PC-3 (cell line): ENCODE data around the gene TEAD4. TPM values are rescaled to one million over a fixed set of nuclear protein-coding genes. Genes with fewer than 3 reads are reported as not detected.

ENCODE experiments used
- ATAC-seq: fragments of 200-7000 bp; cut with Tn5 transposase; 2 replicates; pipeline ENCODE4 v1.9.1; 2020; ENCODE audit warnings: mild to moderate bottlenecking, moderate library complexity
- BruUV-seq: library from RNA; stranded (reverse); fragments of 400-500 nt; replicated peaks from 2 replicates; lab custom pipeline; 2021; lab: Mats Ljungman, UMichigan
- CTCF ChIA-PET: fragments of 300-600 bp; sonication (Branson Sonifier 250); formaldehyde crosslinking; loops from one replicate; lab custom pipeline; 2022; ENCODE audit warnings: antibody characterized with exemption; lab: Charles Lee
- POLR2A ChIA-PET: fragments of 300-600 bp; sonication (Branson Sonifier 250); formaldehyde crosslinking; loops from one replicate; lab custom pipeline; 2022; ENCODE audit warnings: antibody characterized with exemption; ENCODE audit not compliant: unreplicated experiment; lab: Charles Lee
- DNase-seq: peaks from one replicate; pipeline ENCODE4 v3.0.0-alpha.2; 2015
- H2AFZ ChIP-seq: fragments of 300-600 bp; sonication (generic); 2 replicates; pipeline ENCODE4 v1.6.0; 2016; ENCODE audit warnings: antibody characterized with exemption, low read length
- H3F3A ChIP-seq: fragments of 300-600 bp; sonication (generic); one replicate; pipeline ENCODE4 v1.6.0; 2017; ENCODE audit warnings: antibody characterized with exemption, low read length, control low read depth, mild to moderate bottlenecking; ENCODE audit not compliant: unreplicated experiment
- H3K27ac ChIP-seq: fragments of 300-600 bp; sonication (generic); 2 replicates; pipeline ENCODE4 v1.5.1; 2016; ENCODE audit warnings: mild to moderate bottlenecking, low read length
- H3K27me3 ChIP-seq: fragments of 300-600 bp; sonication (generic); 2 replicates; pipeline ENCODE4 v1.6.1; 2016; ENCODE audit warnings: low read length, mixed read lengths
- H3K36me3 ChIP-seq: fragments of 300-600 bp; sonication (generic); 2 replicates; pipeline ENCODE4 v1.6.1; 2016; ENCODE audit warnings: low read depth, mixed run types, low read length, mixed read lengths
- H3K4me1 ChIP-seq: fragments of 300-600 bp; sonication (generic); 2 replicates; pipeline ENCODE4 v1.5.1; 2016; ENCODE audit warnings: low read length; ENCODE audit not compliant: insufficient read depth
- H3K4me2 ChIP-seq: fragments of 300-600 bp; sonication (generic); 2 replicates; pipeline ENCODE4 v1.6.0; 2016; ENCODE audit warnings: low read length
- H3K4me3 ChIP-seq: fragments of 300-600 bp; sonication (generic); 2 replicates; pipeline ENCODE4 v1.5.1; 2016; ENCODE audit warnings: mild to moderate bottlenecking, low read length, mixed read lengths
- H3K79me2 ChIP-seq: fragments of 300-600 bp; sonication (generic); 2 replicates; pipeline ENCODE4 v1.6.1; 2017; ENCODE audit warnings: low read length, mixed read lengths
- H3K9ac ChIP-seq: fragments of 300-600 bp; sonication (generic); 2 replicates; pipeline ENCODE4 v1.6.0; 2016; ENCODE audit warnings: mild to moderate bottlenecking, low read length
- H3K9me2 ChIP-seq: fragments of 300-600 bp; sonication (generic); replicated peaks from 2 replicates; pipeline ENCODE4 v1.6.1; 2016; ENCODE audit warnings: mixed run types, low read length, mixed read lengths
- H3K9me3 ChIP-seq: fragments of 300-600 bp; sonication (generic); 2 replicates; pipeline ENCODE4 v1.6.1; 2016; ENCODE audit warnings: low read length, mixed read lengths
- H4K20me1 ChIP-seq: fragments of 300-600 bp; sonication (generic); 2 replicates; pipeline ENCODE4 v1.6.1; 2016; ENCODE audit warnings: low read length, mixed read lengths
- CTCF ChIP-seq: fragments of 300-600 bp; sonication (generic); conservative IDR thresholded peaks from 2 replicates; pipeline ENCODE4 v1.5.1; 2017; ENCODE audit warnings: antibody characterized with exemption, low read depth, mild to moderate bottlenecking, low read length
- EZH2 ChIP-seq: fragments of 300-600 bp; sonication (generic); IDR thresholded peaks from one replicate; pipeline ENCODE4 v1.6.1; 2017; ENCODE audit warnings: antibody characterized with exemption, mild to moderate bottlenecking, low read length; ENCODE audit not compliant: unreplicated experiment
- EZH2phosphoT487 ChIP-seq: fragments of 300-600 bp; sonication (generic); IDR thresholded peaks from 2 replicates; pipeline ENCODE4 v1.6.1; 2018; ENCODE audit warnings: mild to moderate bottlenecking, antibody characterized with exemption, low read length, borderline replicate concordance
- intact Hi-C: fragments of 100-400 bp; cut with micrococcal nuclease; formaldehyde crosslinking; loops from 2 replicates; pipeline ENCODE4 v1.9.0; 2023
- total RNA-seq: library from RNA; depleted of rRNA; stranded (reverse); fragments of >200 nt; gene quantifications from 2 replicates; pipeline ENCODE4 v1.2.3, GENCODE V29; 2014

Gene TEAD4
- total RNA-seq, 1 experiment from 2014 or later, result 22.3 TPM

- CTCF ChIA-PET, result no interaction called here
- Histone ChIP-seq H3K27ac (no peak overlapping the region), H2AFZ (no peak overlapping the region), H3K9me2 (no peaks in the 10 kb centered on the region), H3K9ac (no peak overlapping the region), H3K79me2 (no peaks in the 10 kb centered on the region), H3K27me3 (no peaks in the 10 kb centered on the region), H4K20me1 (no peaks in the 10 kb centered on the region), H3K36me3 (no peaks in the 10 kb centered on the region), H3F3A (no peaks in the 10 kb centered on the region), H3K4me2 (no peak overlapping the region), H3K4me3 (no peak overlapping the region), H3K4me1 (no peaks in the 10 kb centered on the region; the same call in 1 of the 2 replicates), H3K9me3 (no peaks in the 10 kb centered on the region)
- no peak for ATAC-seq
- no peak for DNase-seq
- no TSS peak for BruUV-seq
- intact Hi-C loops, result loop anchor here (5.0 kb wide), 1 partner anchor 156 kb away; no protein-coding TSS in a partner anchor
- TF ChIP-seq EZH2phosphoT487, result no peak
- TF ChIP-seq EZH2, result no peak
- POLR2A ChIA-PET, result no interaction called here
Measured at GRCh38 chr12:3043406-3043805, 84.2 kb downstream of the TEAD4 start.

GRCh38 chr12:3044141-3044630, 85.0 kb downstream of the TEAD4 start:
- no peaks in the 10 kb centered on the region; the same call in 1 of the 2 replicates for H3K4me1 ChIP-seq
- ATAC-seq (no peak), DNase-seq (no peak)
- BruUV-seq, result no TSS peak
- H3K79me2 ChIP-seq, result no peaks in the 10 kb centered on the region
- ChIA-PET POLR2A (no interaction called here), CTCF (no interaction called here)
- no peaks in the 10 kb centered on the region for H3K36me3 ChIP-seq
- H3K9me2 ChIP-seq, result no peaks in the 10 kb centered on the region
- TF ChIP-seq CTCF, result no peak
- TF ChIP-seq EZH2, result no peak
- no peak for TF ChIP-seq EZH2phosphoT487
- H3K9ac ChIP-seq, result no peak overlapping the region
- H3K27ac ChIP-seq, result no peak overlapping the region
- no peak overlapping the region for H3K4me2 ChIP-seq
- no peaks in the 10 kb centered on the region for H3K27me3 ChIP-seq
- H3K9me3 ChIP-seq, result no peaks in the 10 kb centered on the region
- H3F3A ChIP-seq, result no peaks in the 10 kb centered on the region
- intact Hi-C loops, result loop anchor here (5.0 kb wide), 1 partner anchor 157 kb away; no protein-coding TSS in a partner anchor
- H4K20me1 ChIP-seq, result no peaks in the 10 kb centered on the region
- H2AFZ ChIP-seq, result no peak overlapping the region
- H3K4me3 ChIP-seq, result no peak overlapping the region

GRCh38 chr12:3045494-3045893, 86.3 kb downstream of the TEAD4 start:
- POLR2A ChIA-PET, result no interaction called here

More at GRCh38 chr12:3045494-3045893, 86.3 kb downstream of the TEAD4 start:
- no peak for ATAC-seq
- Histone ChIP-seq H3K4me3 (no peak overlapping the region), H2AFZ (no peak overlapping the region), H3K36me3 (no peaks in the 10 kb centered on the region), H3K27me3 (no peaks in the 10 kb centered on the region), H3K4me1 (no peaks in the 10 kb centered on the region; the same call in 1 of the 2 replicates), H3K9me3 (no peaks in the 10 kb centered on the region), H3K79me2 (no peaks in the 10 kb centered on the region), H3F3A (no peaks in the 10 kb centered on the region), H3K9me2 (no peaks in the 10 kb centered on the region), H3K4me2 (no peak overlapping the region), H3K9ac (no peak overlapping the region), H3K27ac (no peak overlapping the region), H4K20me1 (no peaks in the 10 kb centered on the region)
- BruUV-seq, result no TSS peak
- CTCF ChIA-PET, result no interaction called here
- no peak for TF ChIP-seq CTCF
- no peak for TF ChIP-seq EZH2
- no peak for TF ChIP-seq EZH2phosphoT487
- intact Hi-C loops, result no loop called here
- no peak for DNase-seq
